Right cardiac atrium (tissue), 5 donors: ENCODE results near the gene FBXL4. TPM values are rescaled to one million over a fixed set of nuclear protein-coding genes. Genes with fewer than 3 reads are reported as not detected.

ENCODE experiments used
- ATAC-seq, 2 donors: fragments of 200-7000 bp; cut with Tn5 transposase; one replicate each; pipeline versions ENCODE4 v1.8.0 to v1.9.1; 2020; ENCODE audit warnings: moderate library complexity in 2 of 2, mild to moderate bottlenecking in 1 of 2
- DNase-seq, 3 donors: peaks; one replicate each; pipeline ENCODE4 v3.0.0-alpha.2; 2020
- H3K27ac ChIP-seq: one replicate; pipeline ENCODE4 v1.5.1; 2013; ENCODE audit warnings: mild to moderate bottlenecking, low read length, control low read depth, moderate library complexity
- H3K27me3 ChIP-seq: one replicate; pipeline ENCODE4 v1.6.1; 2013; ENCODE audit not compliant: control insufficient read depth, insufficient read depth
- H3K4me1 ChIP-seq: one replicate; pipeline ENCODE4 v1.6.1; 2013; ENCODE audit warnings: low read length; ENCODE audit not compliant: control insufficient read depth, insufficient read depth
- H3K4me3 ChIP-seq: one replicate; pipeline ENCODE4 v1.5.1; 2013; ENCODE audit warnings: low read length, control low read depth
- H3K9me3 ChIP-seq: one replicate; pipeline ENCODE4 v1.6.1; 2013; ENCODE audit warnings: low read length; ENCODE audit not compliant: control insufficient read depth
- WGBS: extraction: QIAGEN DNeasy Blood & Tissue Kit; methylation state at CpG from one replicate; pipeline ENCODE4 v1.1.7; 2013; 5-methylcytosine and 5-hydroxymethylcytosine counted together
- intact Hi-C, 4 donors: fragments of 100-400 bp; cut with DNase I; formaldehyde crosslinking; loops; one replicate each; pipeline versions ENCODE4 v1.11.0 to v1.14.0; 2022 to 2023
- polyA plus RNA-seq: library from polyadenylated mRNA; stranded (reverse); fragments of 200-250 nt; gene quantifications from one replicate; pipeline ENCODE4 v1.2.3, GENCODE V29; 2013
- total RNA-seq, 4 donors: library from RNA; stranded (reverse); fragmentation: NEBNext Ultra II Directional; extraction: Animal tissue kit (Norgen Biotek cat#: 25700); gene quantifications; one replicate each; pipeline ENCODE4 v1.2.1, GENCODE V29; 2021
- donor health status: healthy with polysubstance abuse.
- donor health status: DM: no; HTN: yes; CAD: no.
- donor health status: DM: no; HTN: no; CAD: no.
- donor health status: DM: no; HTN: yes; CAD: no; lungs with severe emphysema.
- donor health status: DM: yes; HTN: yes; CAD: no.

The FBXL4 gene
- total and polyA plus RNA-seq, 5 donors: 7.7 to 27.9 (median 24.7) TPM

GRCh38 chr6:98821756-98822405, 125.9 kb downstream of the FBXL4 start:
- H3K9me3 ChIP-seq: no peaks in the 10 kb centered on the region
- no peak for DNase-seq
- intact Hi-C loops: no loop called here
- WGBS: 89% methylated on average over 2 of the region's 2 CpGs
- ATAC-seq: no peak
- H3K4me1 ChIP-seq: no peaks in the 10 kb centered on the region
- H3K27me3 ChIP-seq: peaks cover 5% of the 10 kb centered on the region
- no peak overlapping the region for H3K27ac ChIP-seq
- no peak overlapping the region for H3K4me3 ChIP-seq

Other genes starting within 250 kb of the FBXL4 start
- gene POU3F2, start 113.4 kb downstream of the FBXL4 start, total RNA-seq: not detected
- 0.05 TPM for gene POU3F2, start 113.4 kb downstream of the FBXL4 start, polyA plus RNA-seq